Erythroblast (primary cell): Measurements from ENCODE around the gene DHRS4L2.
A peak's percentile ranks its signal among the peaks of the same experiment; 100 is the strongest.
"Not testable (repeated sequence)": the region's sequence is repeated elsewhere in the genome, so short reads cannot be mapped to it uniquely, and the experiment has no call there.

Experiments used
- DNase-seq, 2 experiments: peaks; one replicate each; lab custom pipeline; 2025; lab: John Stamatoyannopoulos, UW
- GATA1 ChIP-seq: IDR thresholded peaks from 2 replicates; pipeline ENCODE4 v1.6.1; 2011; ENCODE audit warnings: low read depth, mild to moderate bottlenecking, control low read depth, low read length, moderate library complexity
- POLR2A ChIP-seq: IDR thresholded peaks from 2 replicates; pipeline ENCODE4 v1.6.1; 2011; ENCODE audit warnings: mild to moderate bottlenecking, low read length

Gene DHRS4L2

DNA sequence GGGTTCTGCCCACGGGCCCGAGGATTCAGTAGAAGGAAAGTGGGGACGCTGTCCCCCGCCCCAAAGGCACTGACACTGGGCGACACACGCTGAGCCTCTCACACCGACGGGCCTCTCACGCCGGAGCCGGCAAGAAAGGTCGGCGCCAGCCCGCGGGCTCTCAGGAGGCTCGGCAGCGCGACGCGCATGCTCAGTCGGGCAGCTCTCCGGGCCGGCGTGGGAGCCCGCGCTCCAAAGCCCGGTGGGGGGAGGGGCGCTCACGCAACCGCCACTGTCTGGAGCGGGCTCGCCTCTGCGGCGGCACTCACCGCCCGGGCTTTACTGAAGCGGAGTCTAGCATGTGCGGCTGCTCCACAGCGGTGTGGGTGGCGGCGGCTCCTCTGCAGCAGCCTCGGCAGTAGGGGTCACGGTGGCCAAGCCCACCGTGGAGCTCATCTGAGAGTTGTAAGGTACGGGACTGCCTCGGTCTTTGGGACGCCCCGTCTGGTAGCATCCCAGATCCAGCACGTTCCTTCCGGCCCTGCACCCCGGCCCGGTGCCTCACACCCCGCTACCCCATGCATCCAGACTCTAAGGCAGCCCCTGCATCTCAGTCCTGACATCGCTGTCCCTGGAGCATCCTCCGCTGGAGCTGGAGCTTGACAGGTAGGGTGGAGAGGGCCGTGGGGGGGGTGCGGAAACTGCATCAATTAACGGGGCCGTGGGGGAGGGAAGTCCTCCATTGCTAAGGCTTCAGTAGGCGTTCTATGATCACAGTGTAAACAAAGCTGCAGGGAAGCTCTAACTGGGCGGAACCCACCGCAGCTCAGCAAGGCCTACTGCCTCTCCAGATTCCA is 18.3 kb downstream of the DHRS4L2 start:
- DNase-seq: peak; percentile 75 to 84
- peak; percentile 22 for TF ChIP-seq POLR2A

DNA sequence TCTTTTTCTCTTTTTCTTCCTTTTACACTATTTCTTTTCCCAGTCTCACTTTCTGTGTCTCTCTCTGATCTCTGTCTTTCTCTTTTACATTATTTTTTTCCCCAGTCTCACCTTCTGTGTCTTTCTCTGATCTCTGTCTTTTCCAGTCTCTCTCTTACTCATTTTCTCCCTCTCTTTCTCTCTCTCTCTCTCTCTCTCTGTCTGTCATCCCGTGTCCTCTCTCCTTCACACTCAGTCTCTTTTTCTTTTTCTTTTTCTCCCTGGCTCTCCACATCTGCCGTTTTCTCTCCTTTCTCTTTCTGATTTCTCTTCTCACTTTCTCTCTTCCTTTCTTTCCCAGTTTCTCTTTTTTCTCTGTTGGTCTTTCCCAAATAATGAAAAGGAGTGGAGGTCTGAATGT is 22.3 kb downstream of the DHRS4L2 start:
- DNase-seq: no peak
- TF ChIP-seq POLR2A (no peak), GATA1 (no peak)

DNA sequence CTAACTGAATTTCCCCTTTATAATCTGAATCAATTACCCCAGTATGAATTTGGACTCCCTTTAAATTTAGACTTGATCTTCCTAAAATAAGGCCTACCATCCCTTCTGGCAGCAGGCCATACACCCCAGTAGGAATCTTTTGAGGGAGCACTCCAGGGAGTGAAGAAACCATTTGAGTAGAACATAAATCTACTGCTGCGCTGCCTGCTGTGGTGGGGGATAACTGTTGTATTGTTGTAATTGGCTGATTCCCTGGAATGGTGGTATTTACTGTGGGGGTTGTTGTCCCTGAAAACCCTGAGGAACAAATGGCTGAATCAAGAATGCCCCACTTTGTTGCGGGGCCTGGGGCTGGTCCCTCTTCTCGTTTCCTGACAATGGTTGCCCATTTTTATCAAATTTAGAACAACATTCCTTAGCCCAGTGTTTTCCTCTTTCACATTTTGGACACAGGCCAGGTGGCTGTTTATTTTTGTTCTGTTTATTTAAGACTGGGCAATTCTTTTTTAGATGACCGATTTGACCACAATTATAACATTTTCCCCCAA is 24.1 kb downstream of the DHRS4L2 start:
- DNase-seq: not testable (repeated sequence)

DNA sequence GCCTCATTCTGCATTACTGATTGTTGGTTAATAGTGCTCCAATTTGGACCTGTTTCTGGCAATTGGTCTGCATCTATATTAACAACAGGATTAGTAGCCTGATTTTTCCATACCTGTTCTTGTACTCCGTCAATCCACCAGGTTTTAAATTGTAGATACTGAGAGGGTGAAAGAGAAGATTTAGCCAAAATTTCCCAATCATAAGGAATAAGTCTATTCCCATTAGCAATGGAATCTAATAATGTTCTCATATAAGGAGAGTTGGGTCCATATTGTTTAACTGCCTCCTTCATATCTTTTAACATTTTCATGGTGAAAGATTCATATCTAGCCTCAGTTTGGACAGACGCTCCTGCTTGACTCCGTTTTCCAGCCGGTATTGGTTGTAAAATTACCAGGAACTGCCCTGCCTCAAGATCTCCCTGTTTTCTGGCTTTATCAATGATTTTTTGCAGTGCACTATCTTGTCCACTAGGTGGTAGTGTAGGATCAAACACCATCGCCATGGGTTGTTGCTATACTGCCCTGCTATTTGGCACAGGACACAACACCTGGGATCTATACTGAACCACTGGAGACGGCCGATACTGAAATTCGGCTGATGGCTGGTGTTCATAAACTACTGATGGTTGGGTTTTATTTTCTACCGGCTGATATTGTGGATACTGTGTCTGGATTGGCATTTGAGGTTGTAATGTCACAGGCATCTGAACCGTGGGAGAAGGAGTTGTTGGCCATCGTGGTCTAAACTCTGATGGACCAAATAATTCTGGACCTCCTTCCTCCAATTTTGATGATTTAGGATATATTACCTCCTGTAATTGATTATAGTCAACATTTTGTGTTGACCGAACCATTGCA is 25.2 kb downstream of the DHRS4L2 start:
- TF ChIP-seq POLR2A (no peak), GATA1 (no peak)
- DNase-seq: peak; percentile 83 to 88

DNA sequence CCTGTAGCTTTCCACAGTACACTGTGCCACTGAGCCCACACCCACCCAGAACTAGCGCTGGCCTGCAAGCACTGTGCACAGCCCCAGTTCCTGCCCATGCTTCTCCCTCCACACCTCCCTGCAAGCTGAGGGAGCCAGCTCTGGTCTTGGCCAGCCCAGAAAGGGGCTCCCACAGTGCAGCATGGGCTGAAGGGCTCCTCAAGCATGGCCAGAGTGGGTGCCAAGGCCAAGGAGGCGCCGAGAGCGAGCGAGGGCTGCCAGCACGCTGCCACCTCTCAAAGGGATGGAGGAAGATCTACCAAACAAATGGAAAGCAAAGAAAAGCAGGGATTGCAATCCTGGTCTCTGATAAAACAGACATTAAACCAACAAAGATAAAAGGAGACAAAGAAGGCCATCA is 27.0 kb downstream of the DHRS4L2 start:
- not testable (repeated sequence) for DNase-seq

DNA sequence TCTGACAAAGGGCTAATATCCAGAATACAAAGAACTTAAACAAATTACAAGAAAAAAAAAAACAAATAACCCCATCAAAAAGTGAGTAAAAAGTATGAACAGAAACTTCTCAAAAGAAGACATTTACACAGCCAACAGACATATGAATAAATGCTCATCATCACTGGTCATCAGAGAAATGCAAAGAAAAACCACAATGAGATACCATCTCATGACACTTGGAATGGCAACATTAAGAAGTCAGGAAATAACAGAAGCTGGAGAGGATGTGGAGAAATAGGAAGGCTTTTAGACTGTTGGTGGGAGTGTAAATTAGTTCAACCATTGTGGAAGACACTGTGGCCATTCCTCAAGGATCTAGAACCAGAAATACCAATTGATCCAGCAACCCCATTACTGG is 30.2 kb downstream of the DHRS4L2 start:
- not testable (repeated sequence) for DNase-seq

DNA sequence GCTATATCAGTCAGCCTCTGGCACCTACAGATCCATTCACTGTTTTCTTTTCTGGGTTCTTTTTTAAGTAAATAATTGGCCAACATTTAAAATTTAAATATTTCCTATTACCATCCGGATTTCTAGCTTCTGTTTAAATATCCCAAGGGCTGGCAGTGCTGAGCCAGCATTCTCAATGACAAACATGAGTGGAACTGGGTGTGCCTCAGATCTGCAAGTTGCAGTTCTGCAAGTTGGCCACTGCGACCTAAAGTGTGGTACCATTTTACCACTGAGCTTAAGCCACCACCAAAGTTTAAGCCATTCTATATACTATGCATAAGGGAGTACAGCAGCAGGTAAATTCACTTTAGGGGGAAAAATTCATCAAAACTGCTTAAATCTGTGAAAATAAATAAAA is 31.2 kb downstream of the DHRS4L2 start:
- DNase-seq: peak in 1 of 2 experiments; percentile 10

DNA sequence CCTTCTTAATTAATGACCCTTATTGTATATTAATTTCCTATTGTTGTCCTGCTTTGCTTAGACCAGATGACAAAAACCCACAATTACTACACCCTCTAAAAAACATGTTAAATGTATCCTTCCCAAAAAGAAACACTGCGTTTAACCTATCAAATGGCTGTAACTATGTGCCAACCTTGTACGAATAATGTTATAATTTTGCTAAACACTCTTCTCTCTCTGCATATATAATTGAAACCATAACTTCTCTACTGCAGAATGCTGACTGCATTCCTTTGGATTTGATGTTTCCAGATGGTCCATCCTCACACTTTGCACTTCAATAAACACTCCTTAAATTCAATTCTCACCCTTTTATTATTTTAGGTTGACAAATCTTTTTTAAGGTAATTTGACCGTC is 31.8 kb downstream of the DHRS4L2 start:
- not testable (repeated sequence) for DNase-seq

DNA sequence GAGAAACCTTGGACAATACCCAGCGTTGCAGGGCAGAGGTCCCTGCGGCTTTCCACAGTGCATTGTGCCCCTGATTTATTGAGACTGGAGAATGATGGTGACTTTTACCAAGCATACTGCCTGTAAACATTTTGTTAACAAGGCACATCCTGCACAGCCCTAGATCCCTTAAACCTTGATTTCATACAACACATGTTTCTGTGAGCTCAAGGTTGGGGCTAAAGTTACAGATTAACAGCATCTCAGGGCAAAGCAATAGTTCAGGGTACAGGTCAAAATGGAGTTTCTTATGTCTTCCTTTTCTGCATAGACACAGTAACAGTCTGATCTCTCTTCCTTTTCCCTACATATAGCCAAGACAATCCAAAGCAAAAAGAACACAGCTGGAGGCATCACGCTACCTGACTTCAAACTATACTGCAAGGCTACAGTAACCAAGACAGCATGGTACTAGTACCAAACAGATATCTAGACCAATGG is 36.2 kb downstream of the DHRS4L2 start:
- not testable (repeated sequence) for DNase-seq

DNA sequence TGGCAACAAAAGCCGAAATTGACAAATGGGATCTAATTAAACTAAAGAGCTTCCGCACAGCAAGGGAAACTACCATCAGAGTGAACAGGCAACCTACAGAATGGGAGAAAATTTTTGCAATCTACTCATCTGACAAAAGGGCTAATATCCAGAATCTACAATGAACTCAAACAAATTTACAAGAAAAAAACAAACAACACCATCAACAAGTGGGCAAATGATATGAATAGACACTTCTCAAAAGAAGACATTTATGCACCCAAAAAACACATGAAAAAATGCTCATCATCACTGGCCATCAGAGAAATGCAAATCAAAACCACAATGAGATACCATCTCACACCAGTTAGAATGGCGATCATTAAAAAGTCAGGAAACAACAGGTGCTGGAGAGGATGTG is 41.0 kb downstream of the DHRS4L2 start:
- not testable (repeated sequence) for DNase-seq

DNA sequence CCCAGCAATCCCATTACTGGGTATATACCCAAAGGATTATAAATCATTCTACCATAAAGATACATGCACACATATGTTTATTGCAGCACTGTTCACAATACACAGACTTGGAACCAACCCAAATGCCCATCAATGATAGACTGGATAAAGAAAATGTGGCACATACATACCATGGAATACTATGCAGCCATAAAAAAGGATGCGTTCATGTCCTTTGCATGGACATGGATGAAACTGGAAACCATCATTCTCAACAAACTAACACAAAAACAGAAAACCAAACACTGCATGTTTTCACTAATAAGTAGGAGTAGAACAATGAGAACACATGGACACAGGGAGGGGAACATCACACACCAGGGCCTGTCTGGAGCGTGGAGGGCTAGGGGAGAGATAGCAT is 42.6 kb downstream of the DHRS4L2 start:
- DNase-seq: not testable (repeated sequence)

DNA sequence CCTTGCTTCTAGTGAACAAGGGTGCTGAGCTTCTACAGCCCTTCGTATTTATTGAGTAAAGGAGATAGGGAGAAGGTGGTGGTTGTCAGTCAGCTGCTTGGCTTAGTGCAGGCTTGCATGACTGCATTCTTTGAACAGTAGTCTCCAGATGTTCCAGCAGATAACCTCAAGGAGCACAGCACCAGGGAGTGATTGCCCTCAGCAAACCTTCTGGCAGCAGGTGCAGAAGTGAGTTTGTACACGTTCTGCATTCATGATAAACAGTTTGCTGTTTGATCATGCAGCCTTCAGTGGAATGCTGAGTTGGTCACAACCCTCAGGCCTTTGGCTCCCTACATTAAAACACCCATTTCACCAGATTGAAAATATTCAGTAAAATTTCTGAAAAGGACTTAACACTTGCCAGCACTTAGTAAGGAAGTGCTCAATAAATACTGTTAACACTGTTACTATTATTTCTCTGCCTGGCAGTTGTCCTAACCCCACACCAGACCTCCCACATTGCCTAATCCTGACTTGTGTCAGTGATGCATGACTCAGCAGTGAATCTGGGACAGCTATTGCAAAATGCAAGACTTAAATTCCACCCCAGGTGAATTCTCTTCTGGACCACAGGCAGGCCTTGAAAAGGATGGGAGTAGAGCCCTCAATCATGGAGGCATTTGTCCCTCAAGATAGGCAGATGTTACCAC is 44.1 kb downstream of the DHRS4L2 start:
- peak; percentile 53 to 73 for DNase-seq
- no peak for TF ChIP-seq GATA1
- TF ChIP-seq POLR2A: no peak

DNA sequence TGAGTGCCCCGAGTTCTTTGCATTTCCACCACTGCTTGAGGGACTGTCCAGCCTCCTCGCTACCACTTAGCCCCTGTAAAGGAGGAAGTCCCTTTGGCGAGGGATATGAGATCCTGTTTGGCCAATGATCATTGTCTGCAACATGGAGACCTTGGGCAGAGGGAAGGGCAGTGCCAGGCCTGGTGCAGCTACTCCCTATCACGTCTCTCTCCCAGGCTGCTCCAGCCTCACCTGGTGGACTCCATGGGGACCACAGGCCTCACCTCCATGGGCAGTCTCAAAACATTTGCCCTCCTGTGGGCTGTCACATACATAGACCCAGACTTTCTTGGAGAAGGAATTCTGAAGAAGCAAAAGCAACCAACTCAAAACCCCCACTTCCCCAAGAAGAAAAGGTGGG is 47.0 kb downstream of the DHRS4L2 start:
- peak in 1 of 2 experiments; percentile 43 for DNase-seq

DNA sequence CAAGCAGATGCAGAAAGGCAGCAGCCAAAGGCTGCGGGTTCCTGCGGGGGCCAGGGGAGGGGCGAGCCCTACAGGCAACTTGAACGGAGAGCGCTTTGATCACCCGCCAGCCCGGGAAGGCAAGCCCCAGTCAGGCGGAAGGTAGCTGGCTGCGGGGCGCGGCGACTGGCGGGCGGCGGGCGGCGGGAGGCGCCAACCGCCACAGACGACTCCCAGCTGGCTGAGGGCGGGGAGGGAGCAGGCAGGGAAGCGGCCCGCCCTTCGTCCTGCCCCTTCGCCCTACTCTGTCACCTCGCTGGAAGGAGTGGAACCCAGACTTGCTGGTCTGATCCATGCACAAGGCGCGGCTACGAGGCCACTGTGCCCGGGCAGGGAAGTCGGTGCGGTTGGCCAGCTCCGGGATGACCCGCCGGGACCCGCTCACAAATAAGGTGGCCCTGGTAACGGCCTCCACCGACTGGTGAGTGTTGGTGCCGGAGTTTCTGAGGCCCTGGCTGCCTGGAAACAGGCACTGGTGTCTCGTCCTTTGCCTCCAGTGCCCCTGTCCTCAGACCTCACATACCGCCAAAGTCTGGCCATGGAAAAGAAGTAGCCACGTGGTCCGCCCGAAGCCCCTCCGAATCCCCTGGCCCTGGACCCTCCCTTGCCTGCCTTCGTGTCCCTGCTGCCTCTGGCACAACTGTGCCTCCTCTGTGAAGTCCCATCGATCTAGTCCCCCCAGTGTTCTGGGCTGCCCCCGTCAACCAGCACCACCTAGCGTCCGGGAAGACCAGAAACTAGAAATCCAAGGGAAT is 47.6 kb downstream of the DHRS4L2 start:
- peak; percentile 88 for DNase-seq
- TF ChIP-seq POLR2A (peak; percentile 74), GATA1 (no peak)

DNA sequence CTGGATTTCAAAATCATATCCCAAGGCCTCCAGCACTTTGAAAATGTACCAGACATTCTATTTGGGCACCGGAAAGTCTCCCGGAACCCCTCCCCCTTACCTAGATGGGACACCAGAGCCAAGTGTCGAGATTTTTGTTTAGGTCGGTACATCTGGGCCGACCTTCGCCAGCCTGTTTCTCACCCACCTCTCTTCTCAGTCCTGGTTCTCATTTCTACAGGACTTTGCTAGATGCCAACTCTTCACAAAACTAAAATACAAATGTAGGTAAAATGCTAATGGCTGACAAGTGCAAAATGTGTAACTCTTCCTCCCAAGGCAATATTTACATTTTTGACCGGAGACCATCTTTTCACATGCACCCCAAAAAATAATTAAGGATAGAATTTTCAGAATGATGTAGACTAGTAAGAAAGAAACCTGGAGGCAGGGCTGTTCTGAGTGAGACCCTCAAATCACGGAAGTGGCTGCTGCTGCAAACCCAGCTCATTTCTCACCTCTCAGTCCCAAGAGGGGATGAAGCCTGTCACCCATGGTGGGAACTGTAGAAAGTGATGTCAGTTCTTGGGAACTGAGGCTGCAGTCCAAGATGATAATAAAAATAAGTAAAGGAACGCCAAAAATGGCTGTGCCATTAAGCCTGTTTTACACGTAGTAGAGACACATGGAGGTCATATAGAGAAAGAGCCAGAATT is 48.4 kb downstream of the DHRS4L2 start:
- DNase-seq: not testable (repeated sequence)
